Measurements from ENCODE around the gene PSMD6.

Gene PSMD6

GRCh38 chr3:63976161-63976871 is 47.0 kb downstream of the PSMD6 start:
- DNase-seq: no peak

DNA sequence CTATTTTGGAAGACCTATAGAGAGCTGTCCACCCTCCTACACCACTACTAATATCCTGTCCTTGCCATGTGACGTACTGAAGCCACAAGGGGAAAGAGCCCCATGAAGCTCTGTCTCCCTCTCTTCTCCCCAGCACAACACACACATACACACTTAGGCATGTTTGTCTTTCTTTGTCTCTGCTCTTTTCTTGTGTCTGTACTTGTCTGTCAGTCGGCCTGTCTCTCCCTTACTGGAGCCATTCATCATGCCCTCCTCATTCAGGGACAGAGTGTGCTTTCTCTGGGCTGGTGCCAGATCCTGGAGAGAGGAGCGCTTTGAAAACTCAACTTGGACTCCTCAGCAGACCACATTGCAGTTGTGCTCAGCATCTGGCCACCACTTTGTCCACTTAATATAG is 47.6 kb downstream of the PSMD6 start:
- DNase-seq: no peak

DNA sequence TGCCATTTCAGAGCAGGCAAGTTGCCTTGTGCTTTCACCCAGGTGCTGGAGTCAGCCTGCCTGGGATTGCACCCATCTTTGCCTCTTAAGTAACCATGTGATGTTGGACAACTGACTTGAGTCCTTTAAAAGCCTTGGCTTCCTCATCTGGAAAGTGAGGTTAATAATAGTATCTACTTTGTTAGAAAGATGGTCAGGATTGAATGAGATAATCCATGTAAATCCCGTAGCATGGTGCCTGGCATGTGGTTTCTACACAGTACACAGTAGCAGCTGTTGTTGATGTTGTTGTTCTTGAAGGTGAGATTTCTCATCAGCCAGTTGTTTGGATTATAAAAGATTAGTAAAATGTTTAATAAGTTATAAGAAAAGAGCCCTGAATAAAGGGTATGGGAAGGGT is 48.8 kb downstream of the PSMD6 start:
- DNase-seq: no peak

DNA sequence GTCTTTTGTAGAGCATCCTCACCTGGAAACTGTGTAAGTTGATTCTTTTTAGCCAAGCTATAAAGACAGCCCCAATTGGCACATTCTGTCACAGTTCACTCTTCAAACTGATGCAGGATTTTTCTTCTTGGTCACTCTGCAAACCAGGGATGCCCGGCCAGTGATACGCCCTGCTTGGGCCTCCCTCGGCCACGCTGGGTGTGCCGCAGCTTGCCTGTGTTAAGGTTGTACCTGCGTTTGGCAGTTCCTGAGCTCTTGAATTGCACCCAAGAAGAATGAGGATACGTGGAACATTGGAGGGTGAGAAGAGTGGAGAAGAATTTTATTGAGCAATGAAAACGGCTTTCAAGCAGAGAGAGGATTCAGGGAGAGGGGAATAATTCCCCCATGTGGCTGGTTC is 49.9 kb downstream of the PSMD6 start:
- DNase-seq: no peak

GRCh38 chr3:63972987-63973386 is 50.3 kb downstream of the PSMD6 start:
- DNase-seq: no peak

DNA sequence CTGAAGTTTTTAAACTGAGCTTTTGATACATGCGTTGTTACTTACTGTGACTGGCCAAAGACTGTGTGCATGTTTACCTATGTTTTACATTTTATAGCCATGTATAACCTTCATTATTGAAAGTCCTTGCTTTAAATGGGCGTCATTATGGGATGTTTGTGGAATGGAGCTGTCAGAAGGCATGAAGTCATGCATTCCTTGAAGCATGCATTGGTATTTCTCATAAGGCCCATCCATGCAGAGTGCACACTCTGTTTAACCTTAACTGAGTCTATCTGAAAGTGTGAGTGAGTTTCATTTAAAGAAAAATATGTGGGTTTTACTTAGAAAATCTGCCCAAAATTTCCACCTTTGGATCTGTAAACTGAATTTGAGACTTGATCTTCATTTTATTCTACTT is 51.1 kb downstream of the PSMD6 start:
- no peak for DNase-seq

DNA sequence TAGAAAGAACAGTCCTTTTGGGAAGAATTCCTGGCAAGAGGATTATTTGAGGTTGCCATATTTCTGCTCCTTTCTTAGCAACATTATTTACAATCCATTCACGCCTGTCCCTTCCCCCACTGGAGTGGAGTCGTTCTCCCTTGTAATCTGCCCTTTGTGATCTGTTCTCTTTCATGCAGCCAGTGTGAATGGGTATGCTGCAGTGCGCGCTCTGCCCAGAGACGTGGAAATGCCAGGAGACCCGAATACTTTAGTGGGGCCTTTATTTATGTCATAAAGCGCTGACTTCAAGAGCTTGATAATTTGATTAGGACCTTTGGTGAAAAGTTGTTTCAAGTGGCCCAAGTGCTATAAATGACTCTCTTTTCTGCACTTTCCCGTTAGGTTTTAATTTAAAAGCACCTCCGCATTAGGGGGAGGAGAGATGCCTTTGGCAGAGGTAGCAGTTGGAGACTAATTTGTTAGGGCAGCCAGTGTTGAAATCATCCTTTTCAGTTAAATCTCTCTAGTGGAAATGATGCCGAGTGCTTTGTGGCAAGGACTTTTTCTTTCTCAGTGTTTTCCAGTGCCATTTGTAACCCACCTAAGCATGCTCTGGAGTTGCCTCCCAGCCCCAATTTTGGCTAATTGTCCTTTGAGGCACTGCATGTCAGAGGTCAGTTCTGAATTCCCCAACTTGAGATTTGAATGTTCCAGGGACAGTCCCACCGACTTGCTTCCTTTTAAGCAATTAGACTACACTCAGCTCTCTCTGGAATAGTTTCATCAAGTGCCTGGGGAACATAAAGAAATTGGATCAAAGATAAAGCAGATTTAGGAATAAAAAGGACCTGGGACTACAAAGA is 52.4 kb downstream of the PSMD6 start:
- no peak for DNase-seq

GRCh38 chr3:63969876-63970275 is 53.4 kb downstream of the PSMD6 start:
- no peak for DNase-seq

DNA sequence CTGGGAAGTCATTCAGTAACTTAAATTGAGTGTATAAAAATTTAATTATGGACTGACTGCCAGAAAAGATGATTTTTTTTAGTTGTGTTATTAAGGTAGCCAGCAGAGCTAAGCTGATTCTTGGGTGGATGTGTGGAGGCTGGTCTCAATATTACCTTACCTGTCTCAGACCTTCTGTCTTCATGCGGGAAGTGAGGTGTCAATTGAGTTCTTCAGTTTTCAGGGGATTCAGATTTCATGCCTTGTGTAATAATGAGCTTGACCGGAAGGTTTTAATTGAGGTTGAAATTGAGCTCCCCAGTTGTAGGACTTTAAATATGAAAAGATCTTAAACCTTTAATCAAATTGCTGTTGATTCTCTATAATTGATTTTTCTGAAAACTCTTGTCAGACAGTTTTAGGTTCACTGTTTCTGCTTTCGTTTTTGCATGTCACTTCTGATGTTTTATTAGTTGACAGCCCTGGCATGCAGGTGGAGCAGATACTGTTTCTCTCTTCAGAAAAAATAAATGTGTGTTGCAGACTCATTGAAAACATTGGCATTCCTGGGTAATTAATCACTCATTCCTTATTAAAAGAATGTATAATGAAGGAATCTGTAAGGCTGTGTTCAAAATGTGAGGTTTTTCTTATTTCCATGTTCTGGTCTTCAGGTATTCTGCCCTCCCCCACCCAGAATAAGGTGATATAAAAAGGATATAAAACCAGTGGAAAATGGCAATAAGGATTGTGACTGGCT is 54.5 kb downstream of the PSMD6 start:
- peak; percentile 23 for DNase-seq

DNA sequence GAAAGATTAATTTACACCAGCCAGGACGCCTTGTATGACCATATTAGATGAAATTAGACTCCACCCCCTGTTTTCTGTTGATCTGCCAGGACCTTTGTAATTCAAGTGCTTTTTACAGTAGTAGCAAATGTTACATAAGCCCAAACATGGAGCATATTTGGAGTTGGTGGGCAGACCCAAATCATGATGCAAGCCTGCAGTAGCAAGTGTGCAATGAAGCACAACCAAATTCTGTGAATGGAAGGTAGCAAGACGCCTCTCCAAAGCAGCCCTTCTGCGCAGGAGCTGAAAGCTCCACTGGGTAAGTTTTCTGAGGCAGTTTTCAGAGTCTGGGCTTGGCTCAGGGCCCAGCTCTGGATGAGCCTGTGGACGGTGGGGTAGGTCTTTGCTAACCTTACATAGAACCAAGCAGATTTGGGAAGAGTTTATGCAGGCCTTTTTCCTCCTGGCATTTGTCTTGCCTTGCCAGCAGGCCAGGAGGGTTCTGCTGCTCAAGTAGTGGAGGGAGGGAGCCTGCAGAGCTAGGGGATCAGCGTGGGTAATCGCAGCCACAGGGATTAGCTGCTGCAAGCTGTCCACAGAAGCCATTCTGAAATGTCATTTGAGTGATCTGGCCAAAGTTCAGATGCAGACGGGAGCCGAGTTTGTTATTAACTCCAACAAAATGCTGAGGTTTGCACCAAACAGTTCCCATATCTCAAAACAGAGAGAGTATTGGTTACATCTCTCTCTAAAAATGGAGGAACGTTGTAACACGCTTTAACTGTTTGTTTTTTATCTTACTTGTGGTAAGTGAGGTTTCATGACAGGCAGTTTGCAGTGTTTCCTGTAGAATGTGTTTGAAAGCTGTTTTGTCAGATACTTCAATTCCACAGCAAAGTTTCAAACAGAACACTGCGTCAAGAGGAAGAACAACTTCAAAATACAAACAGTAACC is 55.4 kb downstream of the PSMD6 start:
- peak; percentile 74 for DNase-seq

DNA sequence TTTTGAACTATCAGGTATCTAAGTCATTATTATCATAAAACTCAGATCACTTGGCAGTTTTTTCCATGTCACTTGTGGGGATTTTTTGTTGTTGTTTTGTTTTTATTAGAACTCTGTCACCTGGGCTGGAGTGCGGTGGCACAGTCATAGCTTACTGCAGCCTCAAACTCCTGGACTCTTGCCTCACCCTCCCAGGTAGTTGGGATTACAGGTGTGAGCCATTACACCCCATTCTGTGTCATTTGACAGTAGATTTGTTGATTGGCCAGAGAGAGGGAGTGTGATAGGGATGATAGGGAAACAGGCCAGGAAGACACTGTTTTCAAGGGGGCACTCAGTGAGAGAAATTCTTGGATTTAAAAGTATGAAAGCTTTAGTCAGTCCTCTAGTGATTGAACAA is 56.4 kb downstream of the PSMD6 start:
- no peak for DNase-seq

DNA sequence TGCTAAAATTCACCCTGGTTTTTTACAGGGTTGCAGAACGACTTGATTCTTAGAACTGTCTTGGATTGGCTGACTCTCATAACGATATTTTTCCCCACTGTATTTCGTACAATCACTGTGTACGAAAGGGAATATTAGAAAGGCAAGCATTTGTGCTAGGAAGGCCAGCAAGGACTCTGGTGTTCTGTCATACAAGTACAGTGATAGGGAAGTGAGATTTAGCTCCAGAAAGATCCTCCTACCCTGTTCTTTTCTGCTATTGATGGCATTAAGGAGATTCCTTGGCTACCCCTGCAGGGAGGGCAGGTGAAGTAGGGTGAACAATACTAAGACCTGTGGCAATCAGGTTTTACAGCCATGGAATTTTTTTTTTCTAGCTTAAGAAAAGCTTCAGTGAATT is 57.3 kb downstream of the PSMD6 start:
- DNase-seq: no peak

DNA sequence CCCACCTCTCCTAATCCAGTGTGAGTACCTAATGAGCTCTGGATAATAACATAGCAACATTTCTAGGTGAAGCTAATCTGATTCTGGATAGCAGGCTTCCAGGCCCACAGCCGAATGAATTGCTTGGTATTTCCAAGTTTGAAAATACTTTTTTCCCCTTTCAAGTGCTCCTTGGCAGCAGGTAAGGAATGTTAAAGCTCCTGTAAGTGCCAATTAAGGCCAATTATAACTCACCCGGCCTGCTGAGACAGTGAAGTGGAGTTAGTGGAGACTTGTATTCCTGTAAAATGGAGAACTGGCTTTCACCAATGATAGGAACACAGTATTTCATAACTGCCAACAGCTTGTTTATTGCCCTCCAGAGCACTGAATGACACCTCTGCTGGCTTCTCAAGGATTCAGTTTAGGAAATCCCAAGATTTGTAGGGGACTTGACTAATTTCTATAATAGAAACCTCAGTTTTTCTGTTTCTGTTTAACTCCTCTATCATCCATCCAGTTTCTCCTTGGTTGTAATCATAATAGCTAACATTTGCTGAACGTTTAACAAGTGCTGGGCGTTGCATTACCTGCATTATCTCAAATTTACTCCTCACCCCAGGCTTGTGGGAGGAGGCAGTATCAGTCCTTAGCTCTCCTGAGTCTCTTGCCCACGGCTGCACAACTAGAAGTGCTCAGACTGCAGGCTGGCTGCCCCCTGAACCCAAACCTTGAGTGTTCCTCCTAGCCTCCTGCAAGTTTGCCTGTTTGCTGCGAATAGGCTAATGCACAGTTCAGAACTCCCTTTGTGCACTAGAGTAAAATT is 58.4 kb downstream of the PSMD6 start:
- no peak for DNase-seq

DNA sequence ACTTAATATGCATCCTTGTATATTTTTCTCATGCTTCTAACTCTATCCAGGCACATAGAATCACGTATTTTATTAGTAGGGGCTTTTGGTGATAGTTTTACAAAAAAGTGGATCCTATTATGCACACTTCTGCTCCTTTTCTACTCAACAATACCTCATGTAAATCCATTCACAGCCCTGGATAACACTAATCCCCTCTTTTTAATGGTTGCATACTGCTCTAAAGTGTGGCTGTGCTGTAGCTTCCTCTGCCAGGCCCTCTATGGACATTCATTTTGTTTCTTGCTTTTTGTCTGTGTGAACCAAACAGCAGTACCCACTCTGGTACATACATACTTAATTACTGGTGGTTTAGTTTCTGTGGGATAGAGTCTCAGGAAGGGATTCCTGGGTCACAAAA is 59.8 kb downstream of the PSMD6 start:
- no peak for DNase-seq

DNA sequence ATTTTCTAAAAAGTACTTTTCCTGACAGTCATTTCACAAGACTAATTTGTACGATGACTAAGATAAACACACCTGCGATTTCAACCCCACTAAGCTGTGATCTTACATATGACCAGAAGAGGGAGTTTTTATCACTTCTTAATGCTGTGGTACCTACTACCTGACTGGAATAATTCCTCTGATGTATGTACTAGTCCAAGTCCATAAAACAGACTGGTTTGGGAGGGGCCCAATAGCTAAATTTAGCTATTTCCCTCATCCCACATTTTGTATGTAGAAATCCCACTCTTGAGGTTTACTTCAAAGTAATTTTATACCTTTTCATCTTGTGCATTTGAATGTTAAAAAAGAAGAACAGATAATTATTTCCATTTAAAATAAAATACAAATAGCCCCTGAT is 61.4 kb downstream of the PSMD6 start:
- DNase-seq: peak; percentile 57
